Retinal pigment epithelial cell (primary cell): ENCODE data around the gene ZNF423.

Source experiments
- DNase-seq: peaks from one replicate; pipeline ENCODE4 v3.0.0-alpha.2; 2010; ENCODE audit warnings: low read depth
- H3K4me3 ChIP-seq: 2 replicates; pipeline ENCODE4 v1.5.1; 2011; ENCODE audit warnings: mild to moderate bottlenecking, low read length, control low read depth, moderate library complexity
- CTCF ChIP-seq: conservative IDR thresholded peaks from 2 replicates; pipeline ENCODE4 v1.5.1; 2011; ENCODE audit warnings: low read depth, low read length, control low read depth, inconsistent platforms

The ZNF423 gene

GRCh38 chr16:49469311-49469670 is 386.6 kb downstream of the ZNF423 start:
- no peak overlapping the region for H3K4me3 ChIP-seq
- TF ChIP-seq CTCF, result no peak
- no peak for DNase-seq

- TF ChIP-seq CTCF, result no peak
- no peak for DNase-seq
- no peak overlapping the region for H3K4me3 ChIP-seq
Measured at GRCh38 chr16:49468611-49469310, 387.2 kb downstream of the ZNF423 start.

GRCh38 chr16:49467540-49468372 is 388.2 kb downstream of the ZNF423 start:
- TF ChIP-seq CTCF, result no peak
- no peak for DNase-seq
- no peak overlapping the region for H3K4me3 ChIP-seq

- no peak for DNase-seq
- TF ChIP-seq CTCF, result no peak
- no peak overlapping the region for H3K4me3 ChIP-seq
Measured at GRCh38 chr16:49466881-49467280, 389.0 kb downstream of the ZNF423 start.

GRCh38 chr16:49466529-49466831 is 389.4 kb downstream of the ZNF423 start:
- no peak for TF ChIP-seq CTCF
- DNase-seq, result no peak
- H3K4me3 ChIP-seq, result no peak overlapping the region

- H3K4me3 ChIP-seq, result no peak overlapping the region
- DNase-seq, result no peak
- TF ChIP-seq CTCF, result no peak
Measured at GRCh38 chr16:49465661-49466528, 390.0 kb downstream of the ZNF423 start.
